A549 (cell line): ENCODE results near the gene CRYZL1. TPM values are rescaled to one million over a fixed set of nuclear protein-coding genes. Genes with fewer than 3 reads are reported as not detected.

Experiments used
- ATAC-seq, 2 experiments: fragments of 200-7000 bp in 1 of 2; fragments of >200 bp in 1 of 2; cut with Nextera tagmentation in 1 of 2; cut with Tn5 transposase in 1 of 2; 3 replicates each; pipeline versions ENCODE4 v1.8.0 to v1.9.1; 2018 to 2020; ENCODE audit warnings: mild to moderate bottlenecking in 1 of 2, moderate library complexity in 1 of 2
- CTCF ChIA-PET: fragments of 300-600 bp; sonication (Branson Sonifier 250); formaldehyde crosslinking; extraction: SDS; loops from one replicate; lab custom pipeline; 2021; ENCODE audit warnings: antibody characterized with exemption, inconsistent platforms; lab: Yijun Ruan, JAX
- POLR2A ChIA-PET: fragments of 350-600 bp; formaldehyde crosslinking; extraction: SDS; loops from one replicate; lab custom pipeline; 2021; ENCODE audit warnings: antibody characterized with exemption, inconsistent platforms; lab: Yijun Ruan, JAX
- DNase-seq, 2 experiments: peaks; one replicate each; pipeline versions ENCODE4 v3.0.0 to v3.0.0-alpha.2; 2011 to 2016; ENCODE audit warnings: low read depth in 1 of 2, low spot score in 1 of 2
- FAIRE-seq: peaks from 2 replicates; lab custom pipeline; 2011; peaks lifted over from hg19 to GRCh38; lab: Jason Lieb, UNC
- H3K27ac ChIP-seq, 2 experiments: fragments of >200 bp; sonication (Bioruptor Twin); formaldehyde crosslinking; 3 replicates each; pipeline ENCODE4 v1.5.1; 2016 to 2017
- H3K4me1 ChIP-seq: fragments of >200 bp; sonication (Bioruptor Twin); formaldehyde crosslinking; 3 replicates; pipeline ENCODE4 v1.6.1; 2016
- H3K4me2 ChIP-seq: fragments of >200 bp; sonication (Bioruptor Twin); formaldehyde crosslinking; 3 replicates; pipeline ENCODE4 v1.6.1; 2016
- H3K4me3 ChIP-seq: fragments of >200 bp; sonication (Bioruptor Twin); formaldehyde crosslinking; 3 replicates; pipeline ENCODE4 v1.5.1; 2016
- H3K9me3 ChIP-seq: fragments of >200 bp; sonication (Bioruptor Twin); formaldehyde crosslinking; 3 replicates; pipeline ENCODE4 v1.6.1; 2016
- CHD4 ChIP-seq: fragments of 200-600 bp; sonication (generic); IDR thresholded peaks from 2 replicates; pipeline ENCODE4 v1.6.1; 2016; ENCODE audit warnings: antibody characterized with exemption, mild to moderate bottlenecking, borderline replicate concordance
- CTCF ChIP-seq: fragments of >200 bp; sonication (Bioruptor Twin); formaldehyde crosslinking; IDR thresholded peaks from 3 replicates; pipeline ENCODE4 v1.5.1; 2016
- EHF ChIP-seq: fragments of 250-450 bp; sonication (Bioruptor Pico); IDR thresholded peaks from 2 replicates; pipeline ENCODE4 v1.5.0; 2020; ENCODE audit warnings: mild to moderate bottlenecking
- FOSB ChIP-seq: fragments of 250-450 bp; sonication (Bioruptor Pico); IDR thresholded peaks from 2 replicates; pipeline ENCODE4 v1.5.0; 2020; ENCODE audit warnings: mild to moderate bottlenecking, moderate library complexity
- GATA3 ChIP-seq: IDR thresholded peaks from 2 replicates; pipeline ENCODE4 v1.6.1; 2012; ENCODE audit warnings: borderline replicate concordance
- HMGXB4 ChIP-seq: fragments of 250-450 bp; sonication (Bioruptor Pico); IDR thresholded peaks from 2 replicates; pipeline ENCODE4 v1.5.0; 2021; ENCODE audit warnings: mild to moderate bottlenecking, moderate library complexity, borderline replicate concordance
- HOXA7 ChIP-seq: fragments of 250-450 bp; sonication (Bioruptor Pico); IDR thresholded peaks from 2 replicates; pipeline ENCODE4 v1.5.0; 2020; ENCODE audit warnings: mild to moderate bottlenecking, moderate library complexity
- HOXB13 ChIP-seq: fragments of 250-450 bp; sonication (Bioruptor Pico); IDR thresholded peaks from 2 replicates; pipeline ENCODE4 v1.5.0; 2020; ENCODE audit warnings: low read depth, mild to moderate bottlenecking, moderate library complexity
- KDM5A ChIP-seq: fragments of 200-600 bp; sonication (generic); IDR thresholded peaks from 2 replicates; pipeline ENCODE4 v1.6.1; 2016; ENCODE audit warnings: antibody characterized with exemption, mild to moderate bottlenecking
- MAFK ChIP-seq: fragments of 450-650 bp; IDR thresholded peaks from 2 replicates; pipeline ENCODE4 v1.6.1; 2014; ENCODE audit not compliant: partially characterized antibody
- MYC ChIP-seq: IDR thresholded peaks from 2 replicates; pipeline ENCODE4 v1.6.1; 2012; ENCODE audit warnings: mild to moderate bottlenecking, inconsistent platforms, low read length, improper control_type of control experiment, borderline replicate concordance
- RAD21 ChIP-seq, 2 experiments: fragments of >200 bp in 1 of 2; sonication (Bioruptor Twin) in 1 of 2; formaldehyde crosslinking in 1 of 2; IDR thresholded peaks in 1 of 2; conservative IDR thresholded peaks in 1 of 2; 2 replicates in 1 of 2; 3 replicates in 1 of 2; pipeline ENCODE4 v1.6.1; 2012 to 2018; ENCODE audit warnings: inconsistent platforms in 1 of 2
- RARB ChIP-seq: fragments of 250-450 bp; sonication (Bioruptor Pico); IDR thresholded peaks from 2 replicates; pipeline ENCODE4 v1.8.0; 2021; ENCODE audit warnings: mild to moderate bottlenecking, moderate library complexity
- REST ChIP-seq: fragments of 200-600 bp; sonication (generic); IDR thresholded peaks from 2 replicates; pipeline ENCODE4 v1.6.1; 2016; ENCODE audit warnings: antibody characterized with exemption, mild to moderate bottlenecking, moderate library complexity
- TP53 ChIP-seq: fragments of 250-450 bp; sonication (Bioruptor Pico); IDR thresholded peaks from 2 replicates; pipeline ENCODE4 v1.5.0; 2021; ENCODE audit warnings: mild to moderate bottlenecking, moderate library complexity
- ZC3H11A ChIP-seq: fragments of 450-650 bp; IDR thresholded peaks from 2 replicates; pipeline ENCODE4 v1.6.1; 2014; ENCODE audit warnings: antibody characterized with exemption, mild to moderate bottlenecking
- WGBS: methylation state at CpG from one replicate; pipeline ENCODE4 v1.1.6; 2017; ENCODE audit errors: missing lambda C conversion rate; 5-methylcytosine and 5-hydroxymethylcytosine counted together
- polyA plus RNA-seq, 4 experiments: library from polyadenylated mRNA; depleted of rRNA in 3 of 4; stranded (reverse); fragments of >200 nt; fragmentation: RNase III in 1 of 4; extraction: RNeasy Plus Mini Kit Qiagen cat#74134 plus additional on column Dnase treatment in 1 of 4; gene quantifications; 2 replicates in 3 of 4; 3 replicates in 1 of 4; pipeline ENCODE4 v1.2.3, GENCODE V29; 2011 to 2017

CRYZL1 gene
- polyA plus RNA-seq, 2 of the 4 experiments (the other 2 are of a cell fraction) = 15.2 to 38.9 TPM

GRCh38 chr21:33611006-33611744, 30.4 kb downstream of the CRYZL1 start (continued):
- TF ChIP-seq CTCF (no peak), RARB (no peak), ZC3H11A (no peak)

GRCh38 chr21:33608559-33608958, 33.0 kb downstream of the CRYZL1 start:
- no peaks in the 10 kb centered on the region for H3K4me1 ChIP-seq
- CTCF ChIA-PET = no interaction called here
- ATAC-seq (no peak), DNase-seq (no peak), FAIRE-seq (no peak)
- H3K27ac ChIP-seq = no peak overlapping the region
- H3K4me3 ChIP-seq = no peak overlapping the region
- H3K9me3 ChIP-seq = no peaks in the 10 kb centered on the region
- POLR2A ChIA-PET = no interaction called here
- TF ChIP-seq FOSB (CRISPR knock-in tag) (no peak), KDM5A (no peak), CTCF (no peak), CHD4 (no peak), MAFK (no peak), HOXB13 (CRISPR knock-in tag) (no peak), TP53 (CRISPR knock-in tag) (no peak), RAD21 (conservative IDR thresholded peaks at IDR 0.05 in 1 of 2, IDR thresholded peaks at IDR 0.05 in 1 of 2) (no peak), MYC (no peak), HMGXB4 (CRISPR knock-in tag) (no peak), REST (no peak), GATA3 (no peak), HOXA7 (no peak), EHF (CRISPR knock-in tag) (no peak)
- no peak overlapping the region for H3K4me2 ChIP-seq
- WGBS = 97% methylated on average over 1 of the region's 1 CpG
